C4-2B (cell line): Measurements from ENCODE around the gene PRKCH.

Experiments
- H3K27ac ChIP-seq: fragments of 450-650 bp; 2 replicates; pipeline ENCODE4 v1.5.1; 2017
- CTCF ChIP-seq: fragments of 450-650 bp; conservative IDR thresholded peaks from 2 replicates; pipeline ENCODE4 v1.5.1; 2017; ENCODE audit warnings: mild to moderate bottlenecking
- ZFX ChIP-seq: fragments of 450-650 bp; IDR thresholded peaks from 2 replicates; pipeline ENCODE4 v1.6.1; 2017

Gene PRKCH

GRCh38 chr14:61365667-61366212 is 44.4 kb downstream of the PRKCH start:
- TF ChIP-seq CTCF (no peak), ZFX (no peak)

GRCh38 chr14:61368114-61368710 is 46.8 kb downstream of the PRKCH start:
- H3K27ac ChIP-seq, result peak overlapping the region; percentile 59
- TF ChIP-seq ZFX, result no peak
- TF ChIP-seq CTCF, result no peak

More at GRCh38 chr14:61365667-61366212, 44.4 kb downstream of the PRKCH start:
- no peak overlapping the region for H3K27ac ChIP-seq

- peak overlapping the region; percentile 59; the same call in 1 of the 2 replicates for H3K27ac ChIP-seq
- TF ChIP-seq ZFX (no peak), CTCF (no peak)
These were observed 47.5 kb downstream of the PRKCH start for GRCh38 chr14:61368781-61369453.

GRCh38 chr14:61369454-61369810 is 48.1 kb downstream of the PRKCH start:
- H3K27ac ChIP-seq, result no peak overlapping the region
- TF ChIP-seq ZFX (no peak), CTCF (no peak)

GRCh38 chr14:61372379-61372778 is 51.0 kb downstream of the PRKCH start:
- H3K27ac ChIP-seq, result no peak overlapping the region
- TF ChIP-seq ZFX, result no peak
- no peak for TF ChIP-seq CTCF

GRCh38 chr14:61372842-61373555 is 51.6 kb downstream of the PRKCH start:
- H3K27ac ChIP-seq, result no peak overlapping the region
- TF ChIP-seq ZFX, result no peak
- no peak for TF ChIP-seq CTCF

GRCh38 chr14:61374284-61374683 is 52.9 kb downstream of the PRKCH start:
- H3K27ac ChIP-seq, result no peak overlapping the region

More at GRCh38 chr14:61374284-61374683, 52.9 kb downstream of the PRKCH start:
- no peak for TF ChIP-seq CTCF
- no peak for TF ChIP-seq ZFX
